Measurements from ENCODE around the gene PDGFD.

- TF ChIP-seq TAF1 (IDR thresholded peaks at IDR 0.05; ENCODE audit: low read depth): no peak
- no peak for TF ChIP-seq RAD21 (IDR thresholded peaks at IDR 0.05; ENCODE audit: low read depth)
- TF ChIP-seq YY1 (IDR thresholded peaks at IDR 0.05; ENCODE audit: low read depth): no peak
- no peak for TF ChIP-seq TCF12 (IDR thresholded peaks at IDR 0.05; ENCODE audit: low read depth)
- no peak for TF ChIP-seq EGR1 (IDR thresholded peaks at IDR 0.05)
- no peak for TF ChIP-seq EP300 (IDR thresholded peaks at IDR 0.05; ENCODE audit: borderline replicate concordance)
- no peak for TF ChIP-seq CREB1 (IDR thresholded peaks at IDR 0.05; ENCODE audit: low read depth)
- no peak for TF ChIP-seq REST (IDR thresholded peaks at IDR 0.05; ENCODE audit: low read depth)
These were observed 85.7 kb downstream of the PDGFD start for GRCh38 chr11:104078245-104078644.

All from Ishikawa (cell line).